ENCODE measurements around the gene TRAPPC13. TPM values are rescaled to one million over a fixed set of nuclear protein-coding genes. Genes with fewer than 3 reads are reported as not detected.

TRAPPC13 gene
- total RNA-seq, 4 donors from 2014 or later: 26.7 to 34.2 (median 30.3) TPM

DNA sequence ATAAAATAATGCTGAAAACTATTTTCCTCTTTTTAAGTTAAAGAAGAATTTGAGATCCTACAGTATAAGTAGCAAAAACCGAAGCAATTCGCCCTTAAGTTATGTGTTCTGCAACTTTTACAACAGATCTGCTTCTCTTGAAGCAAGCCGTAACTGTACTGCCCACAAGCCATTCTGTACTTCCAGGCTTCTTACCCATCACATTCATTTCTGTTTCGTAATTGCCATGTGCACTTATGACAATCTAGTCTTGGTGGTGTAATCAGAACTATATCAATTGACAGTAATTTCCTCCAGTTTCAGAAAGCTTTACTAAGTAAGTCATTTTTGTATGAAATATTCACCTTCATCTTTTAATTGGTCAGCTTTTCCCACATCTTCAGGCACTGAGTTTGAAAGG lies 83.3 kb downstream of the TRAPPC13 start:
- TF ChIP-seq, protein P1, sequence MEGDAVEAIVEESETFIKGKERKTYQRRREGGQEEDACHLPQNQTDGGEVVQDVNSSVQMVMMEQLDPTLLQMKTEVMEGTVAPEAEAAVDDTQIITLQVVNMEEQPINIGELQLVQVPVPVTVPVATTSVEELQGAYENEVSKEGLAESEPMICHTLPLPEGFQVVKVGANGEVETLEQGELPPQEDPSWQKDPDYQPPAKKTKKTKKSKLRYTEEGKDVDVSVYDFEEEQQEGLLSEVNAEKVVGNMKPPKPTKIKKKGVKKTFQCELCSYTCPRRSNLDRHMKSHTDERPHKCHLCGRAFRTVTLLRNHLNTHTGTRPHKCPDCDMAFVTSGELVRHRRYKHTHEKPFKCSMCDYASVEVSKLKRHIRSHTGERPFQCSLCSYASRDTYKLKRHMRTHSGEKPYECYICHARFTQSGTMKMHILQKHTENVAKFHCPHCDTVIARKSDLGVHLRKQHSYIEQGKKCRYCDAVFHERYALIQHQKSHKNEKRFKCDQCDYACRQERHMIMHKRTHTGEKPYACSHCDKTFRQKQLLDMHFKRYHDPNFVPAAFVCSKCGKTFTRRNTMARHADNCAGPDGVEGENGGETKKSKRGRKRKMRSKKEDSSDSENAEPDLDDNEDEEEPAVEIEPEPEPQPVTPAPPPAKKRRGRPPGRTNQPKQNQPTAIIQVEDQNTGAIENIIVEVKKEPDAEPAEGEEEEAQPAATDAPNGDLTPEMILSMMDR (IDR thresholded peaks at IDR 0.05): no peak
- no peak for TF ChIP-seq POLR2A (IDR thresholded peaks at IDR 0.05)
- no peak for DNase-seq
- H3K36me3 ChIP-seq: no peaks in the 10 kb centered on the region
- H3K9me3 ChIP-seq: no peaks in the 10 kb centered on the region
- no peak overlapping the region for H3K27ac ChIP-seq
- no peaks in the 10 kb centered on the region for H3K4me1 ChIP-seq
- no peaks in the 10 kb centered on the region for H3K27me3 ChIP-seq
- no peak overlapping the region for H3K4me3 ChIP-seq (replicated peaks in 1 of 3)
- intact Hi-C loops (cut with DNase I): no loop called here
- WGBS, 2 donors: 96 to 97% methylated on average over 4 of the region's 4 CpGs

Small RNA genes lying within 50 kb of the gene (small RNA-seq; reads per million reads assigned to genes)
- gene RNU6-540P: not detected

Other genes starting within 250 kb of the TRAPPC13 start
- 1 to 10 TPM; 1.0 to 3.4 (median 3.3) TPM for gene ADAMTS6, start 143.1 kb upstream of the TRAPPC13 start, total RNA-seq
- 1 to 10 TPM in 2 of 4 donors, not detected in 2; 1.5 to 7.3 TPM for gene CENPK, start 61.9 kb upstream of the TRAPPC13 start, total RNA-seq
- 10 to 100 TPM; 39.1 to 80.3 (median 55.9) TPM for gene PPWD1, start 61.7 kb upstream of the TRAPPC13 start, total RNA-seq
- 10 to 100 TPM; 14.9 to 29.2 (median 17.4) TPM for gene TRIM23, start 694 bp upstream of the TRAPPC13 start, total RNA-seq
- gene SHLD3, start within 50 bp of the TRAPPC13 start, total RNA-seq: 1 to 10 TPM; 3.0 to 5.6 (median 3.9) TPM
- 10 to 100 TPM in 1 of 4 donors, 1 to 10 TPM in 3; 5.0 to 12.0 (median 6.3) TPM for gene SGTB, start 97.1 kb downstream of the TRAPPC13 start, total RNA-seq
- 10 to 100 TPM in 3 of 4 donors, 1 to 10 TPM in 1; 8.7 to 17.5 (median 13.1) TPM for gene NLN, start 97.2 kb downstream of the TRAPPC13 start, total RNA-seq